NT2/D1 (cell line): ENCODE measurements around the gene MAPK10.

Experiments used
- SUZ12 ChIP-seq: IDR thresholded peaks from 2 replicates; pipeline ENCODE4 v1.6.1; 2011; ENCODE audit not compliant: insufficient read length, insufficient read depth; ENCODE audit errors: extremely low read depth
- YY1 ChIP-seq: IDR thresholded peaks from 2 replicates; pipeline ENCODE4 v1.6.1; 2011; ENCODE audit not compliant: insufficient read length, insufficient read depth
- ZNF274 ChIP-seq: IDR thresholded peaks from 2 replicates; pipeline ENCODE4 v1.6.1; 2011; ENCODE audit warnings: mild to moderate bottlenecking, low read depth, low read length

- TF ChIP-seq ZNF274 (no peak), YY1 (no peak), SUZ12 (no peak)
These were observed 178.3 kb downstream of the MAPK10 start for GRCh38 chr4:86181585-86181984.
